Temporal lobe (tissue), 2 donors: ENCODE results near the gene DIS3. TPM values are rescaled to one million over a fixed set of nuclear protein-coding genes. Genes with fewer than 3 reads are reported as not detected.

Experiments
- small RNA-seq: library from RNA; depleted of rRNA; stranded (forward); fragments of <200 nt; gene quantifications from one replicate; pipeline ENCODE3, GENCODE V24; 2014; ENCODE audit warnings: low replicate concordance
- total RNA-seq: library from RNA; depleted of rRNA; stranded (reverse); fragments of >200 nt; gene quantifications from one replicate; pipeline ENCODE4 v1.2.3, GENCODE V29; 2014

The DIS3 gene
- total RNA-seq, 1 donor from 2014 or later = 31.5 TPM

Small RNA genes lying within 50 kb of the gene (small RNA-seq; reads per million reads assigned to genes)
- gene RNU6-80P = not detected

Other genes starting within 250 kb of the DIS3 start
- gene MZT1, start 54.3 kb downstream of the DIS3 start, total RNA-seq = 21.9 TPM
- gene BORA, start 54.0 kb downstream of the DIS3 start, total RNA-seq = 1.5 TPM
- gene PIBF1, start 233 bp upstream of the DIS3 start, total RNA-seq = 28.0 TPM